Measurements from ENCODE around the gene KAZN. TPM values are rescaled to one million over a fixed set of nuclear protein-coding genes. Genes with fewer than 3 reads are reported as not detected.

KAZN gene
- polyA plus RNA-seq, 1 donor from 2014 or later = 20.6 TPM

DNA sequence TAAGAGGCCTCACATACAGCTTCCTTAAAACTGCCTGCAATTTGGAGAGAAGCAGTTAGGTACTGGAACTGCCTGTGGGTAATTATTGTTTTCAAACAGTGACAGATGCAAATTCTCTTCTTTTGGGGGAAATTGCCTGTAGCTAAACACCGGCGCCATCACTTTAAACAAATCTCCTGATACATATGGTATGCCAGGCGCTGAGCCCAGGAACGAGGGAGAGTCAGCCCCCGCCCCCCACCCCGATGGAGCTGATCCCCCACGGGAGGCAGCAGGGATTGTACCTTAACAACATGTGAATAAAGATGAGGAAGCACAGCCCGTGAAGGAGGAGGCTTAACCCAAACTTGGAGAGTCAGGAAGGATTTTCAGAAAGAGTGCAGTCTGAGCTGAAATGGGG is 562.1 kb downstream of the KAZN start:
- no peaks in the 10 kb centered on the region for H3K9me3 ChIP-seq (ENCODE audit: low read length)
- peaks cover 3% of the 10 kb centered on the region for H3K27me3 ChIP-seq (ENCODE audit: insufficient read depth, low read depth, low read length)
- no peak overlapping the region for H3K4me2 ChIP-seq (ENCODE audit: low read length)
- H3K79me2 ChIP-seq (replicated peaks; ENCODE audit: insufficient read depth, low read length) = no peaks in the 10 kb centered on the region
- no peak overlapping the region for H3K9ac ChIP-seq (ENCODE audit: low read length)
- H3K9me2 ChIP-seq (ENCODE audit: insufficient read depth, low read length) = no peaks in the 10 kb centered on the region
- H3K4me3 ChIP-seq (ENCODE audit: low read length) = no peak overlapping the region
- no peak overlapping the region for H2AFZ ChIP-seq (ENCODE audit: low read depth, low read length)
- H3F3A ChIP-seq (ENCODE audit: insufficient read depth, low read length, poor library complexity, severe bottlenecking) = no peaks in the 10 kb centered on the region
- TF ChIP-seq, protein P1, sequence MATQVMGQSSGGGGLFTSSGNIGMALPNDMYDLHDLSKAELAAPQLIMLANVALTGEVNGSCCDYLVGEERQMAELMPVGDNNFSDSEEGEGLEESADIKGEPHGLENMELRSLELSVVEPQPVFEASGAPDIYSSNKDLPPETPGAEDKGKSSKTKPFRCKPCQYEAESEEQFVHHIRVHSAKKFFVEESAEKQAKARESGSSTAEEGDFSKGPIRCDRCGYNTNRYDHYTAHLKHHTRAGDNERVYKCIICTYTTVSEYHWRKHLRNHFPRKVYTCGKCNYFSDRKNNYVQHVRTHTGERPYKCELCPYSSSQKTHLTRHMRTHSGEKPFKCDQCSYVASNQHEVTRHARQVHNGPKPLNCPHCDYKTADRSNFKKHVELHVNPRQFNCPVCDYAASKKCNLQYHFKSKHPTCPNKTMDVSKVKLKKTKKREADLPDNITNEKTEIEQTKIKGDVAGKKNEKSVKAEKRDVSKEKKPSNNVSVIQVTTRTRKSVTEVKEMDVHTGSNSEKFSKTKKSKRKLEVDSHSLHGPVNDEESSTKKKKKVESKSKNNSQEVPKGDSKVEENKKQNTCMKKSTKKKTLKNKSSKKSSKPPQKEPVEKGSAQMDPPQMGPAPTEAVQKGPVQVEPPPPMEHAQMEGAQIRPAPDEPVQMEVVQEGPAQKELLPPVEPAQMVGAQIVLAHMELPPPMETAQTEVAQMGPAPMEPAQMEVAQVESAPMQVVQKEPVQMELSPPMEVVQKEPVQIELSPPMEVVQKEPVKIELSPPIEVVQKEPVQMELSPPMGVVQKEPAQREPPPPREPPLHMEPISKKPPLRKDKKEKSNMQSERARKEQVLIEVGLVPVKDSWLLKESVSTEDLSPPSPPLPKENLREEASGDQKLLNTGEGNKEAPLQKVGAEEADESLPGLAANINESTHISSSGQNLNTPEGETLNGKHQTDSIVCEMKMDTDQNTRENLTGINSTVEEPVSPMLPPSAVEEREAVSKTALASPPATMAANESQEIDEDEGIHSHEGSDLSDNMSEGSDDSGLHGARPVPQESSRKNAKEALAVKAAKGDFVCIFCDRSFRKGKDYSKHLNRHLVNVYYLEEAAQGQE (IDR thresholded peaks at IDR 0.05; ENCODE audit: borderline replicate concordance) = no peak
- TF ChIP-seq, protein P2, sequence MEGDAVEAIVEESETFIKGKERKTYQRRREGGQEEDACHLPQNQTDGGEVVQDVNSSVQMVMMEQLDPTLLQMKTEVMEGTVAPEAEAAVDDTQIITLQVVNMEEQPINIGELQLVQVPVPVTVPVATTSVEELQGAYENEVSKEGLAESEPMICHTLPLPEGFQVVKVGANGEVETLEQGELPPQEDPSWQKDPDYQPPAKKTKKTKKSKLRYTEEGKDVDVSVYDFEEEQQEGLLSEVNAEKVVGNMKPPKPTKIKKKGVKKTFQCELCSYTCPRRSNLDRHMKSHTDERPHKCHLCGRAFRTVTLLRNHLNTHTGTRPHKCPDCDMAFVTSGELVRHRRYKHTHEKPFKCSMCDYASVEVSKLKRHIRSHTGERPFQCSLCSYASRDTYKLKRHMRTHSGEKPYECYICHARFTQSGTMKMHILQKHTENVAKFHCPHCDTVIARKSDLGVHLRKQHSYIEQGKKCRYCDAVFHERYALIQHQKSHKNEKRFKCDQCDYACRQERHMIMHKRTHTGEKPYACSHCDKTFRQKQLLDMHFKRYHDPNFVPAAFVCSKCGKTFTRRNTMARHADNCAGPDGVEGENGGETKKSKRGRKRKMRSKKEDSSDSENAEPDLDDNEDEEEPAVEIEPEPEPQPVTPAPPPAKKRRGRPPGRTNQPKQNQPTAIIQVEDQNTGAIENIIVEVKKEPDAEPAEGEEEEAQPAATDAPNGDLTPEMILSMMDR (IDR thresholded peaks at IDR 0.05; ENCODE audit: poor library complexity, severe bottlenecking) = no peak
- TF ChIP-seq POLR2AphosphoS5 (IDR thresholded peaks at IDR 0.05) (no peak), SMC3 (conservative IDR thresholded peaks at IDR 0.05; ENCODE audit: poor library complexity) (no peak), EZH2 (IDR thresholded peaks at IDR 0.05; ENCODE audit: borderline replicate concordance, insufficient read depth, low read length, poor library complexity, severe bottlenecking) (no peak), TAF1 (IDR thresholded peaks at IDR 0.05; ENCODE audit: low read depth) (no peak), RAD21 (conservative IDR thresholded peaks at IDR 0.05) (no peak), EP300 (conservative IDR thresholded peaks at IDR 0.05; ENCODE audit: poor library complexity, severe bottlenecking) (no peak), MXI1 (conservative IDR thresholded peaks at IDR 0.05; ENCODE audit: poor library complexity, severe bottlenecking) (no peak)
- no peaks in the 10 kb centered on the region for H3K36me3 ChIP-seq (ENCODE audit: insufficient read depth, low read length)
- no peaks in the 10 kb centered on the region for H4K20me1 ChIP-seq (ENCODE audit: insufficient read depth)
- no peak overlapping the region for H3K27ac ChIP-seq (ENCODE audit: low read length)

DNA sequence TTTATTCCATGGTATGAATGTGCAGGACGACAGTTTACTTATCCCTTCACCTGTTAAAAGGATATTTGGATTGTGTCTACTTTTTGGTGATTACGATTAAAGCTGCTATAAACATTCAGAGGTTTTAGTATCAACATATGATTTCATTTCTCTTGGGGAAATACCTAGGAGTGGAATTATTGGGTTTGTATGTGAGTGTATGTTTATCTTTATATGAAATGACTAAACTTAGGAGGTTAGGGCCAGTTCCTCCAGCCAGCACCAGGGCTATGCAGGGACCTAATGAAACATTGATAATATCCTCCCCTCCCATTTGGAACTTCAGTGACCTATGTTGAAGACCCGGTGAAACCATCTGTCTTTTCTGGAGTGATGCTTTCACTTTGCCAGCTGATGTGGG is 568.9 kb downstream of the KAZN start:
- no peak overlapping the region for H3K4me2 ChIP-seq (ENCODE audit: low read length)
- no peak overlapping the region for H3K4me3 ChIP-seq (ENCODE audit: low read length)
- H3F3A ChIP-seq (ENCODE audit: insufficient read depth, low read length, poor library complexity, severe bottlenecking) = no peaks in the 10 kb centered on the region
- H3K9ac ChIP-seq (ENCODE audit: low read length) = no peak overlapping the region
- H4K20me1 ChIP-seq (ENCODE audit: insufficient read depth) = no peaks in the 10 kb centered on the region
- TF ChIP-seq, protein P1 (IDR thresholded peaks at IDR 0.05; ENCODE audit: borderline replicate concordance) = no peak
- TF ChIP-seq EZH2 (IDR thresholded peaks at IDR 0.05; ENCODE audit: borderline replicate concordance, insufficient read depth, low read length, poor library complexity, severe bottlenecking) = no peak
- no peak for TF ChIP-seq POLR2AphosphoS5 (IDR thresholded peaks at IDR 0.05)
- TF ChIP-seq SMC3 (conservative IDR thresholded peaks at IDR 0.05; ENCODE audit: poor library complexity) = no peak
- no peak for TF ChIP-seq EP300 (conservative IDR thresholded peaks at IDR 0.05; ENCODE audit: poor library complexity, severe bottlenecking)
- TF ChIP-seq, protein P2 (IDR thresholded peaks at IDR 0.05; ENCODE audit: poor library complexity, severe bottlenecking) = no peak
- no peak for TF ChIP-seq RAD21 (conservative IDR thresholded peaks at IDR 0.05)
- no peak for TF ChIP-seq MXI1 (conservative IDR thresholded peaks at IDR 0.05; ENCODE audit: poor library complexity, severe bottlenecking)
- no peak for TF ChIP-seq TAF1 (IDR thresholded peaks at IDR 0.05; ENCODE audit: low read depth)
- no peaks in the 10 kb centered on the region for H3K9me3 ChIP-seq (ENCODE audit: low read length)
- H3K79me2 ChIP-seq (replicated peaks; ENCODE audit: insufficient read depth, low read length) = no peaks in the 10 kb centered on the region
- no peak overlapping the region for H3K27ac ChIP-seq (ENCODE audit: low read length)
- H3K36me3 ChIP-seq (ENCODE audit: insufficient read depth, low read length) = no peaks in the 10 kb centered on the region
- H3K27me3 ChIP-seq (ENCODE audit: insufficient read depth, low read depth, low read length) = no peaks in the 10 kb centered on the region
- H3K9me2 ChIP-seq (ENCODE audit: insufficient read depth, low read length) = no peaks in the 10 kb centered on the region
- H2AFZ ChIP-seq (ENCODE audit: low read depth, low read length) = no peak overlapping the region
